ENCODE measurements around the gene FCMR.

The FCMR gene, protein sequence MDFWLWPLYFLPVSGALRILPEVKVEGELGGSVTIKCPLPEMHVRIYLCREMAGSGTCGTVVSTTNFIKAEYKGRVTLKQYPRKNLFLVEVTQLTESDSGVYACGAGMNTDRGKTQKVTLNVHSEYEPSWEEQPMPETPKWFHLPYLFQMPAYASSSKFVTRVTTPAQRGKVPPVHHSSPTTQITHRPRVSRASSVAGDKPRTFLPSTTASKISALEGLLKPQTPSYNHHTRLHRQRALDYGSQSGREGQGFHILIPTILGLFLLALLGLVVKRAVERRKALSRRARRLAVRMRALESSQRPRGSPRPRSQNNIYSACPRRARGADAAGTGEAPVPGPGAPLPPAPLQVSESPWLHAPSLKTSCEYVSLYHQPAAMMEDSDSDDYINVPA

DNA sequence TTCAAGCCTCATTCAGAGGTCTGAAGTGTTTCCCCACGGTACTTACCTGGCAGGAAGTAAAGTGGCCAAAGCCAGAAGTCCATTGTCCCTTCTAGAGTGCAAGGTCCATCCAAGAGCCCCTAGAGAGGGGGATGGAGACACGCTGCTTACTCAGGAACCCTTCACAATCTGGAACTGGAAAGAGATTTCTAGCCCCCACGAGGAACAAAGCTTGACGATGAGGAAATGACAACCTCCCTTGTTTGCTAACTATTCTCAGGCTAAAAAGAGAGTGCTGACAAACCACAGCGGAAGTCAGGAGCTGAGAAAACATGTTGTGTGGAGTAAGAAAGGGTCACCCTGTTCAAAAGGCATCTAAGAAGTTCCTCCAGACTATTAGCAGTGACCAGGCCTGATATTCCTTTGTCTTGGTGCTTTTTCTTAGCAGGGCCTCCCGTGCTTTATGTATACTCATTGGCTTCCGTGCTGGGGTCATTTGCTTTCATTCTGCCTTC is at the start of gene FCMR:
Gene FCMR, minus strand, starts transcription at position 170 of the 494 bp plus-strand sequence. Its CDS starts 87 bp downstream, at position 83.
- no peak for DNase-seq (ENCODE audit: low spot score)

DNA sequence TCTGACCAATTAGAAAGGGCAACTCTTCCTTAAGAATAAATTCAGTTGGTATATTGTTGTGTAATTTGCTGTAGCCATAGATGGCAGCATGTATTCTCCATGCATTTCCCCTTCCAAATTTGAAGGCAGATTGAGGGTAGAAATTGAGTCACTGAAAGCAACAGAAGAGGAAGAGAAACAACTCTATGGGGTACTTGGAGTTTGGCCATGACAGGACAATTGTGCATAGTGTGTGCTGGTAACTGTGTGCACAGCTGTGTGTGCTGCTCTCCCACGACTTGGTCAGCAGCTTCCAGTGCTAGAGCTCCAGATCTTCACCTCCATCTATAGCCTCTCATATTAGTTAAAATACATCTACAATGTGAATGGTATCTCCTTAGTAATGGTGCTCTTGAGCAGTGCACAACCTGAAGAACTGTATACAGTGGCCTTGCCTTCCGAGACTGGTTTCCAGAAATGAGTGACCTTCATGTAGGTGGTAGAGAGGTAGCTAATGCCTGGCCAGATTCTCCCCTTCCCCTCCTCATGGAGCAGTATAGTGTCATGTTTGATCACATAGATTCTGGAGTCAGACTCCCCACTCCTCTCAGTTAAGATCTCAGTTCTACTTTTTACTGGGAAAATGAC is 49.4 kb upstream of the FCMR start:
- no peak for DNase-seq (ENCODE audit: low spot score)

DNA sequence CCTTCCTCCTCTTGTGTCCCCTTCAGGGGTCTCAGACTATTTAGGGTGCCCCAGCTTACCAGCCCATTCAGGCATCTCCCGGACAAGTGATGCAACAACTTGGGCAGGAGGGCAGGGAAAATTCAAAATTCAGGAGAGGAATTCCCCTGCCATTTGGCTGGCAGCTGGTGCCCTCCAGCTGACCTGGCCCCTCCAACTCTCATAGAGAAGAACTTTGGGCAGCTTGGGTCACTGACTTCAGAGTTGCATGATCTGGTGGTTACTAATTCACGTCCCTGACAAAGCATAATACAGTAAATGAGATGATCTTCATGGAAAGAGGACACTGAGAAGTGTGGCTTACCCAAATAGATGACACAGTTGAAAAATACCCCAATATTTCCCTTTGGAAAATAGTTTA is 48.7 kb upstream of the FCMR start, which contains the start of gene FCAMR:
Gene FCAMR, minus strand, starts transcription at position 15 of the 400 bp plus-strand sequence. CDS start 335 bp downstream, outside the sequence.
- no peak for DNase-seq (ENCODE audit: low spot score)

DNA sequence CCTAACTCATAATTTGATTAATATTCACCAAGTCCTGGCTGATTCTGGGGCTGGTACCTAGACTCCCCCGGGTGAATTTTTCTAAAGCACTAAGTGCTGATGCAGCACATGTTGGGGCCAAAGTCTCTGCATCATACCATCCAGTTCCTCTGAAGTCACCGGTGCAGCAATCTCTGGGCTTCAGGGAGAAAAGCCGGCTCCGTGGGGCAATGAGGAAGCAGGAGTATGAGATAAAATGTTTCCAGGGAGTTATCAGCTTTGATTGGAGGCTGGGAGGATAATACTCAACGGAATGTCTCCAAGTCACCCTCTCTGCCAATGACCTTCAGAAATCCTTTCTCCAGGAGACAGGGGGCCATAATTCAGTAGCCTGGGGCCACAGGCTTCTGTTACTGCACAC is 47.3 kb upstream of the FCMR start:
- no peak for DNase-seq (ENCODE audit: low spot score)

DNA sequence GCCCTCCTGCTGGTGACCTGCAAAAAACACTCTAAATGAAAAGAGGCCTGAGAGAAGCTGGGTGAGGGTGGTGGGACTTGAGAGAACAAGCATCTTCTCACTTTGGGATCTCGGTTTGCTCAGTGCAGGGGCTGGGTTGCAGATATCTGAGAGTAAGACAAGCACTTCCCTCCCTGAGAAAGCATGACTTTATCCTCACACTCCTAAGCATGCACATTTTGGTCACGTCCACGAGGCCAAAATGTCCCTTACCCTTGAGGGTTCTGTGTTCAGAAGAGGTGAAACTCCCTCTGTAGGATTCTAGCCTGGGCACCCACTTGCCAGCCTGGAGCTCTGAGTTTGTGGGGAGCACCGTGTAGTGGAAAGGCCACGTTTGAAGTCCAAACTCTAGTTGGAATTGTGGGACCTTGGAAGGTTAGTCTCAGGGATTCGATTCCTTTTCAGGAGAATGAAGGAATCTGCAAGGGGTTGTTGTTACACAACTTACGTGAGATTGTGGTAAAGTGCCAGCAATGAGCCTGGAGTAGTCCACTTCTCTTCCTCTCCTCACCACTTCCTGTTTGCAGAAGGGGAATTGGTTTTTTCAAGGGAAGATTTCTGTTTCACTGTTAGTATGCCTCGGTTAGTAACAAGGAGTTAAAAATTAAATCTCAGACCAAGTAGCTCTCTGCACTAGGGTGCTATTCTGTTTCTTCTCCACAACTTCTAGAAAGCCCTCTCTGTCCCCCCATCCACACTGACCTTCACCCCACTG is 45.5 kb upstream of the FCMR start:
- DNase-seq (ENCODE audit: low spot score) = no peak

DNA sequence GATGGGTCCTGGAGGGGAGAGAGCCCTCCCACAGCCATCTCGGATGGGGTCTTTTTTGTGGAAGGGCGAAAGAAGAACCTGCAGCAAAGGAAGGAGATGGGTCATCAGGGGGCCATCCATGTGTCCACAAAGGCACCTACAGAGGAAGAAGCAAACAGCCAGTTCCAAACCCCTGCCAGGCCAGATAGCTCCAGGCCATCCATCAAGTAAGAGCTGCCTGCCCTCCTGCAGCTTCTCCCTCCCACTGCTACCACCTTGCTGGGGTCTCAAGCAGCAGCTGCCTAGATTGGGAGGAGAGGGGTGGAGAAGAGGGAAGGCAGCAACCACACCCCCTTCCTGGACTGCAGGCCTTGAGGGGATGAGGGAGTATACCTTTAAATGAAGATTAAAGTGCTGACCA is 44.0 kb upstream of the FCMR start:
- DNase-seq (ENCODE audit: low spot score) = no peak

DNA sequence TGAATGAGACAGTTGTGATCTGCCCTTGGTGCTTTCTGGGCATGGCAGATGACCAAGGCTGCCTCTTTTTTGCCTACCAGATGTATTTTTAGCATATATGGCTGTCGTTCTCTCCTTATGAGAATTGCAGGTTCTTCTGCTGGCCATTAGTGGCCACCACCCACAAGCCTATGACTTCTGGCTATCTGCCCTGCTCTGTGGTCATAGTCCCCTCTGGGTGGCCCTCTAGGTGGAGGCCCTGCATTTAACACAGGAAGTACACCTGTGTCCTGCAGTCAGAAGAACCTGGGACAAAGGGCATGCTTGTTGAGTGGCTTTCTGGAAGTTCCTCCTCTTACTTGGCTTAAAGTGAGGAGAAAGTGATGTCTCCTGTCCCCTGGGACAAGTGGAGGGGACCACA is 42.0 kb upstream of the FCMR start:
- DNase-seq (ENCODE audit: low spot score) = no peak

DNA sequence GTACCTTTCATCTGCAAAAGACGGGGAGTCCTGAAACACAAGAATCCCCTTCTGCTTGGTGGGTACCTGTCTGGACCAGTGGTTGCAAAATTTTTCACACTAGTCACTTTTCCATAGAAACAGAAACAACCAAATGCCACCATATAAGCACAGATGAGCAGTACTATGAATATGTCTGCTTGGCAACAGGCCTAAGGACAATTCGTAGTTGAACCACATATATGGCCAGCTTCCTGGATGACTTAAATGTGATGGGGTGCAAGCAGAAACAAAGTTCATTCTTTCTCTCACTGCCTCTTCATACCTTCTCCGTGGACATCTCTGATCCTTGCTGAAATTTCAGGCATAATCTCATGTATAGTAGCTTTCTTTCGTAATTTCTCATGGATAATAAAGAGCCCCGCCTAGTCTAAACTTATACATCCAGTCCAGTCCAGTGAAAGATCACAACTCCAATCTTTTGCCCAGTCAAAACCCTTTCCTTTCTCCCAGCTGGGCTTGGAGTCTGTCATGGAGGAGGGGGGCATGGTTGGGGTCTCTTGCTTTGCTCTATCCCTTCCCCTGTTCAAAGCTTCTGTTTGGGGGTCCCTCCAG is 41.5 kb upstream of the FCMR start:
- DNase-seq (ENCODE audit: low spot score) = no peak

DNA sequence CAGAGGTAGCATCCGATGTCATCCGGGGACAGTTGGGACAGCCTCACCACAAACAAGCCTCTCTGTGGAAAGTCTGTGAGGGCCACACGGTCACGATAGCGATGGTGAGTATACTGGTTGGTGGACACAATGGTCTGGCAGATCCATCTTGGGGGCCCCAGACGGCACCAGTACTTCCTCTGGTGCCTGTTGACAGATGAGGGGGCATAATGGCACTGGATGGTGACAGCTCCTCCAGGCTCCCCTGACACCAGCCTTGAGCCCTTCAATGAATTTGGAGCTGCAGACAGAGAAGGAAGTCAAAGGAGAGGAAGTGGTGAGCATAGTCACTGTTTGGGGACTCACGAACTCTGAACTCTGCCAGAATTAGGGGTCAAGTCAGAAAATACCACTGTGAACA is 40.5 kb upstream of the FCMR start:
- no peak for DNase-seq (ENCODE audit: low spot score)

DNA sequence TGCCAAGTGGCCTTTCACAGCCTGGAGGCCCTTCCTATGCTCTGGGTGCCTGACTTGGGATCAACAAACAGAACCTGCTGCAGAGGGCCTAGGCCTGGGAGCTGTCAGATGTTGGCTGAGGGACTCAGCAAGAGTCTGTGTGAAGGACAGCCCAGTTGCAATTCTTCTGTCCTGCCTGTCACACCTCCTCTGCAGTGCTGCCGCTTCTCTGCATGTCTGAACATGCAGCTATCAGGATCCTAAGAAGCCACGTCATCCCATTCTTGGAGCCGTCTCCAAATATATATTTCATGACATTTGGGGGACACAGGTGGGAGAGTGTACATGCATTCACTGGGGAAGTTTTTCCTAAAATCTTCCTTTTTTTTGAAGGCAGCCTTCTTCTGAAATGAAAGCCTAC is 39.9 kb upstream of the FCMR start:
- no peak for DNase-seq (ENCODE audit: low spot score)

DNA sequence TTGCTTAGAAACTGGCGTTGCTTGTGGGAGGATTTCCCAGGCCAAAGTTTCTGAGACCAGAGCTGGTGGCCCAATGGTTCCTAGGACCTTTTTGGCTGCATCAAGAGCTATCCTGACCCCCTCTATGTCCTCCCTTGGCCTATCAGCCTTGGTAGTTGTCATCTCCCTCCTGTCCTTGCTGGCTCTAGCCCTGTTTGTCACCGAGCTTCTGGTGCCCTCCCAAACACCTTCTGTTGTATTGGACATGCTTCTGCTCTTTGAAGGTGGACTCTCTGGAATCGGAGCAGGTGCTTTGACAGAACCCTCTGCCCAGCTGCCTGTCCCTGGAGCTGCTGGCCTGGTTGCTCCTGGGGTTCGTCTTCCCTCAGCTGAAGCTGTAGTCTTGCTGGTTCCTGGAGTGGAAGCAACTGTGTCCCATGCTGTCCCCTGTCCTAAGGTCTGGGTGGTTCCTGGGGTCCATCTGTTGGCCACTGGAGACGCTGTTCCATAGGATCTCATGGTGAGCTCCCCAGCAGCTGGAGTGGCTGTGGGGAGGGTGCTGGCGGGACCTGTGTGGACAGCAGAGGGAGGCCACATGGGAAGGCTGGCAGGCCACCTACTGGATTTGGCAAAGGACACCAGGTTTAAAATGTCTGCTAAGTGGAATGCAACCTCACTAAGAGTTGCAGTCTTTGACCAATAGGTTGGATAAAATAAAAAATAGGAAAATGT is 39.1 kb upstream of the FCMR start:
- no peak for DNase-seq (ENCODE audit: low spot score)

DNA sequence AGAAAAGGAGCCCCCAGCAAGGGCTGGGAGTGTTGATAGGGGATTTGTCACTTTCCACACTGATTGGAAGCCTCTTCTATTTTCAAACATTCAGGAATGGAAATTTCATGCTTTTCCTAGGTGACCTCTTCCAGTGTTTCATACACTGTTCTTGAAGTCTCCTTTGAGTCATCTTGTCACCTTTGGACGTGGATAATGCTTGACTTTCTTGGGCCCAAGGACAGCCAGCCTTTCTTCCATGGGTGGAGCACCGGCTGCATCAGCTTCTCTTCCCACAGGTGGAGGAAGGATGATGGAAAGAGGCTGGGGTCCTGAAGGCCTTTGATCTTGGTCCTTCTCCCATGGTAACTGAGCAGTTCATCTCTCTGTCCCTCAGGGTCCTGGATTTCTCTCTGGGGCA is 36.4 kb upstream of the FCMR start:
- no peak for DNase-seq (ENCODE audit: low spot score)

DNA sequence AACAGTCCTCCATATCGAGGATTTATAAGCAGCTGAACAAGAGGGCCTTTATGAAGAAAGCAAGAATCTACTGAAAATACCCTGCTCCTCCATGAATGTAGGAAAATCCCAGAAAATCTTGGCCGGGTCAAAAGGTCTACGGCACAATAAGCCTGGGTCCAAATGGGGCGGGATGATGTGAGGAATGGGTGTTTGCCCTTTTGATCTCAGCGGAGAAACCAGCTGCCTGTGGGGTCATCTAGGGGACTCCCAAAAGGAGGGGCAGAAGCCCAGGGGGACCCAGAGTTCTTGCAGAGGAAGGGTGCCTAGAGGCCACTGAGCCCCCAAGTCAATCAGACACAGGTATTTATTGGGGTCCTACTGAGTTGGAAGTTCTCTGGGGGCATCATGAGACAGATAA is 35.9 kb upstream of the FCMR start:
- no peak for DNase-seq (ENCODE audit: low spot score)

DNA sequence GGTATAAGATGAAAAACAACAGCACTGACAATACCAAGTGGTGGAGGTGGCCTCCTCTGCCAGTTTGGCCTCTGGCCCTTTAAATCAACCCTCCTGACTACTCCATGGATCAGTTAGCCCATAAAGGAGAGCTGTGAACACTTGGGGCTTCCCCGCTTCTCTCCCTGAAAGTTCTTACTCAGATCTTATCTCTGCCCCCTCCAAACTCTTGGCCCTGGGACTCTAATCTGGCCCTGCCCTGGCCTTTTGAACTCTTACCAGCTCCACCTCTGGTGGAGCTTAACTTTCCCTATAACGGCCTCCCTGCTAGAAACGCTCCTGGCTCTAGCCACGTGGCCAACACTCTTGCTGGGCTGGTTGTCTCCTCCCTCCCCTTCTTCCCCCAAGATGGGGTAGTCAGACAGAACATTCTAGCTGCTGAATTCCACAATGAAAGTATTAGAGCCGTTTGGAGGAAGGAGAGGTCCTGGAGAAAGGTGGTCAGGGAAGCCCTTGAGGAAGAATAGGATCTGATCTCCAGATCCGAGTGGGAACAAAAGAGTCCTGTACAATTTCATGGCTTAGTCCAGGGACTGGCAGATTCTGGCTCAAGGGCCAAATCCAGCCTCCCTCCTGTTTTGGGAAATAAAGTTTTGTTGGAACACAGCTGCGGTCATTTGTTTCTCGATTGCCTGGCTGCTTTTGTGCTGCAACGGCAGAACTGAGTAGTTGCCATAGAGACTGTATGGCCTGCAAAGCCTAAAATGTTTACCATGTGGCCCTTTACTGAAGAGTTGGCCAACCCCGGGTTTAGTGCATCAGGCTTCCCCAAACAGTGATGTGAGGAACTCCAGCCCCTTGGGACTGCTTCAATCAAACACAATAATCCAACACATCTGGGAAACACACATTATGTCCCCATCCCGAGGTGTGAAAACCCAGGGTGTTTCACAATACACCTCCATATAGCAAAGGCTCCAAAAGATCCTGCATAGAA is 34.0 kb upstream of the FCMR start:
- no peak for DNase-seq (ENCODE audit: low spot score)

DNA sequence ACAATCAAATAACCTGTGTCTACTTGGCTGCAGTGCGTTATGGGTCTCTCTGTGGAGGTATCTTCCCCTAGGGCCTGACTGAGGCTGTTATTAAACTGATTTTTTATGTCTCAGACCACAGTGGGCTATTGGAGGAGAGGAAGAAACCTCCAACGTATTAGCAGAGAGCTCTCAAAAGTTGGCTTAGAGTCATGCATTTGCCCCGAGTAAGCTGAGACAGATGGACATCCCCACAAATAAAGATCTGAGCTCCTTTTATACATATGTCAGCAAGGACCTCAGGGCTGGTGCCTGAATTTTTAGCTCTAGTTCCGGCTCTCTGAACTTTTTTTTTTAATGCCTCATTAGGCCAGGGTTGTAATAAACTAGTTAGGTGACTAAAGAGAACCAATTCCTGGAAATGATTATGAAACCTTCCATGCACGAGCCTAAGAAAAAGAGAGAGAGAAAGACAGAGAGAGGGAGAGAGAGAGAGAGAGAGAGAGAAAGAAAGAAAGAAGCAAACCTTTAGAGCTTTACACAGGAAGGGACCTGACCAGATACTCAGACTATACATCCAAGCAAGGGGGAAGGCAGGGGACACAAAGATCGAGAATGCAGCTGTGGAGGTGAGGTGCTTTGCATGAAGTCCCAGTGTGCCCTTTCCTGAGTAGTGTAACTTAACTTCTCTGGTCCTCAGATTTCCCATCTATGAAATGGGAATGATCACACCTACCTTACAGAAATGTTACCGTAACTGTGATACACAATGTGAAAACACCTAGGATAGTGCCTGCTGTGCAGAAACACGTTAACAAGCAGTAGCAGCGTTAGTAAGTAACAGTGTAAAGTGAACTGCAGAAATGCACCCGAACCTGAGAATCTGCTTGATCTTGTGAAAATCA is 33.0 kb upstream of the FCMR start:
- DNase-seq (ENCODE audit: low spot score) = no peak

DNA sequence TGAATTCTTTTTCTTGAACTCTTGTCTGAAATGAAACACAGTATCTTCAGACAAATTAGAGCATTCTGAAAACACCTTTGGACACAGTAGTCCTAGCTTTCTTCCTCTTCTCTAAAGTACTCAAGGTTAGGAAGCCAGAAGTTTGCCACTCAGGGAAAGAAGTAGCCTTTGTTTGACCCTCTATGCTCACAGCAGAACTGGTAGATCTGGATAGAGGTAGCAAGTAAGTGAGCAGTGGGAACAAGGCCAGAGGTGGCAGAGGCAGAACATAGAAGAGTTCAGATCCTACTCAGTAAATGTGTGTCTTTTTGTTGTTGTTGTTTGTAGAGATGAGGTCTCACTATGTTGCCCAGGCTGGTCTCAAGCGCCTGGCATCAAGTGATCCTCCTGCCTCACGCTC is 31.9 kb upstream of the FCMR start:
- no peak for DNase-seq (ENCODE audit: low spot score)

DNA sequence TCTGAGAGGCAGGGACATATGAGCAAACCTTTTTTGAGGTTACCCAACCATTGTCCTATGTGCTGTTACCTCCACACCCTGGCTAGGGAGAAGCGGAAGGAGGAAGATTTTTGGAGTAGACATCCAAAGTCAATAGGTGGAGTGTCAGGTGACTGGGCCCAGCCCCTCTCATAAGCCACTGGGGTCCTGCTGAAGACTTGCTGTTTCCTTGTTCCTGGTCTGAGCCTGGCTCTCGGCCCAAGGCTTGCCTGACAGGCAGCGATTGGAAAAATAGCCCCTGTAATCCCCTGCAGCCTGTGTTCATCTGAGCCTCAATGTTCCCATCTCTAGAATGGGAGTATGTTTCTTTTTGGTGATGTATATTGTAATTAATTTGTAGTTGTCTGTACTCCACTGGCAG is 31.4 kb upstream of the FCMR start:
- DNase-seq (ENCODE audit: low spot score) = no peak

DNA sequence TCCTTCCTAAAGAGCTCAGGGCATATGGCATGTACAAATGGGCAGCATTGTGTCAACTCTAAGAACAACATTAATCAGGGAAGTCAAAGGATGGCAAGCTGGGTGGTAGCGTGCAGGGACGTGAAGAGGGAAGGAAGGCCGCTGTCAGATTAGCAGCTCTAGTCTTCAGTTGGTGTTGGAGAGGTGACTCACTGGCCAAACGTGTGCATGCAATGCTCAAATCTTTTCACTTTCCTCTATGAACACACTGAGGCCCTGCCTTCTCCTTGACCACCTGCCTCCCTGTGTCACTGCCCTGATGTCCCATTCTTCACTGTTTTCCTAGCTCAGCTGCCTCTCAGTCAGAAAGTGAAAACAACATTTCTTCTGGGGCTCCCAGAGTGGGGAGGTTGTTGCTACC is 30.4 kb upstream of the FCMR start:
- no peak for DNase-seq (ENCODE audit: low spot score)

DNA sequence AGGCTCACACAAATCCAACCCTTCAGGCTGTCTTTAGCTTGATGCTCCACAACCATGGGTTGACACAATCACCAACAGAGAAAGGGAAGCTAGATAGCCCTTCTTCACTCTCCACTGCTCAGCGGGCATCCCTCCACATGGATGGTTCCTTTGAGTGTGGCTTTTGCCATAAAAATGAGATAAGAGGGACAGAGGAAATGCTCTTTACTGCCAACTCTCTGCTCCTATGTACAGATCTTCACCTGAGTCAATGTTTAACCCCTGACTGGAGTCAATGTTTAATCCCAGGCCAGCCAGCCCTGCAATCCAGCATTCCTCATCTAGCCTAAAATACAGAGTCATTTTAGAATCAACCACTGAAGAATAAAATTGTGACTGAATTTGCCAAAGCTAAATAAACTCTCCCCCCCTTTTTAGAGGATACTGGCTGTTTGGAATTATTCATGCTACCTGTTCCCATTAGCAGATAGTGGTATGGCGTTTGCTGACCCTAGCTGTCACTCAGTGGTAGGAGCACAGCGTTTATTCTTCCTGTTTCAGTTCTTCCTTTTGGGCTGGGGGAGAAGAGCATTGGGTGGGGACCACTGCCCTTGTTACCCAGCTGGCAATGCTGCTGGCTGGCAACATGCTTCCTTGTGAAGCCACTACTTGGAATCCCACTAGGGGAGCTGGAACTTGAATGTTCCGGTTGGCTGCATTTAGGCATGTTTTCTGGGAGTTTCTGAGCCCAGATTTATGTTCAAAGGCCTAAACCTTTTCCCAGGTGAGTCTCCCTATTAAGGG is 29.8 kb upstream of the FCMR start:
- no peak for DNase-seq (ENCODE audit: low spot score)

All from ecto neural progenitor cell (in vitro differentiated cells).